Psoas muscle (tissue), 8 donors: ENCODE data around the gene OLAH. TPM values are rescaled to one million over a fixed set of nuclear protein-coding genes. Genes with fewer than 3 reads are reported as not detected.

Experiments used
- ATAC-seq, 4 donors: fragments of 200-7000 bp; cut with Tn5 transposase; one replicate each; pipeline ENCODE4 v1.9.1; 2020; ENCODE audit warnings: moderate library complexity in 3 of 4, mild to moderate bottlenecking in 2 of 4
- DNase-seq, 2 donors: peaks; one replicate each; pipeline ENCODE4 v3.0.0-alpha.2; 2020
- H3K27ac ChIP-seq: fragments of 200-600 bp; one replicate; pipeline ENCODE4 v1.8.0; 2022
- H3K27me3 ChIP-seq, 3 donors: fragments of 200-600 bp in 1 of 3; one replicate each; pipeline versions ENCODE4 v1.6.1 to v1.8.0; 2013 to 2022; ENCODE audit warnings: low read length in 2 of 3, mild to moderate bottlenecking in 2 of 3, moderate library complexity in 1 of 3; ENCODE audit not compliant: insufficient read depth in 3 of 3
- H3K36me3 ChIP-seq, 2 donors: fragments of 200-600 bp in 1 of 2; one replicate each; pipeline versions ENCODE4 v1.6.1 to v1.8.0; 2013 to 2022; ENCODE audit warnings: low read depth in 1 of 2, mild to moderate bottlenecking in 1 of 2, moderate library complexity in 1 of 2; ENCODE audit not compliant: insufficient read depth in 1 of 2
- H3K4me1 ChIP-seq: fragments of 200-600 bp; one replicate; pipeline ENCODE4 v1.8.0; 2022
- H3K4me3 ChIP-seq: fragments of 200-600 bp; one replicate; pipeline ENCODE4 v1.8.0; 2022; ENCODE audit warnings: mild to moderate bottlenecking
- H3K9me3 ChIP-seq: fragments of 200-600 bp; one replicate; pipeline ENCODE4 v1.8.0; 2022
- WGBS, 3 donors: extraction: QIAGEN DNeasy Blood & Tissue Kit; methylation state at CpG; one replicate each; pipeline versions ENCODE4 v1.1.6 to v1.1.7; 2013; 5-methylcytosine and 5-hydroxymethylcytosine counted together
- intact Hi-C, 2 donors: fragments of 100-400 bp; cut with DNase I; formaldehyde crosslinking; loops; one replicate each; pipeline versions ENCODE4 v1.11.0 to v1.14.2; 2022
- polyA plus RNA-seq, 3 donors: library from polyadenylated mRNA; stranded (reverse); fragments of 200-250 nt; gene quantifications; one replicate each; pipeline ENCODE4 v1.2.3, GENCODE V29; 2013
- total RNA-seq, 4 donors: library from RNA; stranded (reverse); fragmentation: NEBNext Ultra II Directional in 2 of 4; extraction: Animal tissue kit (Norgen Biotek cat#: 25700) in 2 of 4; gene quantifications; one replicate each; pipeline versions ENCODE4 v1.2.1 to v1.2.4, GENCODE V29; 2021 to 2023
- TF ChIP-seq, protein P1 (sequence below): fragments of 200-600 bp; IDR thresholded peaks from one replicate; pipeline ENCODE4 v1.8.0; 2022; ENCODE audit warnings: antibody characterized with exemption
- donor health status: healthy with polysubstance abuse.
- donor health status: DM: no; HTN: no; CAD: no; lungs with moderate emphysema.
- donor health status: Bipolar disorder and iron deficiency.
- donor health status: healthy.
- donor health status: DM: yes; HTN: yes; CAD: no.
- donor health status: DM: no; HTN: no; CAD: no.
- donor health status: DM: no; HTN: no; CAD: no.
- donor health status: DM: yes; HTN: yes; CAD: no.

OLAH gene
- total and polyA plus RNA-seq, 7 donors, result 0.25 to 0.99 (median 0.34) TPM; not detected in 3

- H3K27ac ChIP-seq, result no peak overlapping the region
- intact Hi-C loops, result no loop called here
- H3K9me3 ChIP-seq, result no peaks in the 10 kb centered on the region
- 74 to 81% (median 75%) methylated on average over 1 of the region's 1 CpG for WGBS, 3 donors
- H3K4me3 ChIP-seq, result no peak overlapping the region
- no peaks in the 10 kb centered on the region for H3K4me1 ChIP-seq
- DNase-seq, result no peak
- no peaks in the 10 kb centered on the region for H3K27me3 ChIP-seq
- no peaks in the 10 kb centered on the region for H3K36me3 ChIP-seq
- TF ChIP-seq, protein P1, sequence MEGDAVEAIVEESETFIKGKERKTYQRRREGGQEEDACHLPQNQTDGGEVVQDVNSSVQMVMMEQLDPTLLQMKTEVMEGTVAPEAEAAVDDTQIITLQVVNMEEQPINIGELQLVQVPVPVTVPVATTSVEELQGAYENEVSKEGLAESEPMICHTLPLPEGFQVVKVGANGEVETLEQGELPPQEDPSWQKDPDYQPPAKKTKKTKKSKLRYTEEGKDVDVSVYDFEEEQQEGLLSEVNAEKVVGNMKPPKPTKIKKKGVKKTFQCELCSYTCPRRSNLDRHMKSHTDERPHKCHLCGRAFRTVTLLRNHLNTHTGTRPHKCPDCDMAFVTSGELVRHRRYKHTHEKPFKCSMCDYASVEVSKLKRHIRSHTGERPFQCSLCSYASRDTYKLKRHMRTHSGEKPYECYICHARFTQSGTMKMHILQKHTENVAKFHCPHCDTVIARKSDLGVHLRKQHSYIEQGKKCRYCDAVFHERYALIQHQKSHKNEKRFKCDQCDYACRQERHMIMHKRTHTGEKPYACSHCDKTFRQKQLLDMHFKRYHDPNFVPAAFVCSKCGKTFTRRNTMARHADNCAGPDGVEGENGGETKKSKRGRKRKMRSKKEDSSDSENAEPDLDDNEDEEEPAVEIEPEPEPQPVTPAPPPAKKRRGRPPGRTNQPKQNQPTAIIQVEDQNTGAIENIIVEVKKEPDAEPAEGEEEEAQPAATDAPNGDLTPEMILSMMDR, result no peak
- ATAC-seq, result no peak
Measured at GRCh38 chr10:15045380-15045779, 1.6 kb downstream of the OLAH start.

GRCh38 chr10:15046626-15047025, 2.9 kb downstream of the OLAH start:
- intact Hi-C loops, result no loop called here
- WGBS, 3 donors, result 65 to 73% (median 72%) methylated on average over 5 of the region's 5 CpGs
- Histone ChIP-seq H3K27ac (no peak overlapping the region), H3K27me3 (no peaks in the 10 kb centered on the region), H3K36me3 (no peaks in the 10 kb centered on the region), H3K4me3 (no peak overlapping the region), H3K4me1 (no peaks in the 10 kb centered on the region), H3K9me3 (no peaks in the 10 kb centered on the region)
- ATAC-seq (no peak), DNase-seq (no peak)
- TF ChIP-seq, protein P1, result no peak

DNA sequence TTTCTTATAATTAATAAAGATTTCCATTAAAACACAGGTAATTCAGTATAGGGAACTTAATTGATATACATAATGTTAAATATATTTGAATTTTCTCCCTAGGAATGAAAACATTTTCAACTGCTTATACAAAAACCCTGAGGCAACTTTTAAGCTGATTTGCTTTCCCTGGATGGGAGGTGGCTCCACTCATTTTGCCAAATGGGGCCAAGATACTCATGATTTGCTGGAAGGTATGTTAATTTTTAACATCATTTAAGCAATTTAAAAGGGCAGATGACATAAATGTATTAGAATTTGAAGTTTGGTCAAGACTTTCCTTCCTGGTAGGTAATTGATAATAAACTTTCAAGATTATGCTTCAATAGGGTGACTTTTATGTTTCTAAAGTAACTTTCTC, 5.8 kb downstream of the OLAH start:
- intact Hi-C loops, result no loop called here
- H3K9me3 ChIP-seq, result no peaks in the 10 kb centered on the region
- TF ChIP-seq, protein P1, result no peak
- no peak overlapping the region for H3K4me3 ChIP-seq
- H3K27ac ChIP-seq, result no peak overlapping the region
- ATAC-seq (no peak), DNase-seq (no peak)
- H3K4me1 ChIP-seq, result no peaks in the 10 kb centered on the region
- H3K27me3 ChIP-seq, result no peaks in the 10 kb centered on the region
- no peaks in the 10 kb centered on the region for H3K36me3 ChIP-seq

DNA sequence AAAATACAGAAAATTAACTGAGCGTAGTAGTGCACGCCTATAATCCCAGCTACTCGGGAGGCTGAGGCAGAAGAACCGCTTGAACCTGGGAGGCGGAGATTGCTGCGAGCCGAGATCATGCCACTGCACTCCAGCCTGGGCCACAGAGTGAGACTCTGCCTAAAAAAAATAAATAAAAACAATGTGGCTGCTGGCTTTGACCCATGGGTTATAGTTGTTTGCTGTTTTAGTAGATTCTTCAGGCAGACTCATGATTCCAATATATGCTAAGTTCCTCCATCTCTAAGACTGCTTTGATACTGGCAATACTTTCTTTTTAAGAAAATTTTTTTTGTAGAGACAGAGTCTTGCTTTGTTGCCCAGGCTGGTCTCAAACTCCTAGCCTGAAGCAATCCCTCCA, 8.4 kb downstream of the OLAH start:
- DNase-seq, result no peak
- TF ChIP-seq, protein P1, result no peak
- Histone ChIP-seq H3K9me3 (no peaks in the 10 kb centered on the region), H3K27ac (no peak overlapping the region), H3K36me3 (no peaks in the 10 kb centered on the region), H3K27me3 (no peaks in the 10 kb centered on the region), H3K4me3 (no peak overlapping the region), H3K4me1 (no peaks in the 10 kb centered on the region)
- intact Hi-C loops, result no loop called here
- no peak for ATAC-seq
- WGBS, 3 donors, result 84 to 90% (median 86%) methylated on average over 7 of the region's 7 CpGs

DNA sequence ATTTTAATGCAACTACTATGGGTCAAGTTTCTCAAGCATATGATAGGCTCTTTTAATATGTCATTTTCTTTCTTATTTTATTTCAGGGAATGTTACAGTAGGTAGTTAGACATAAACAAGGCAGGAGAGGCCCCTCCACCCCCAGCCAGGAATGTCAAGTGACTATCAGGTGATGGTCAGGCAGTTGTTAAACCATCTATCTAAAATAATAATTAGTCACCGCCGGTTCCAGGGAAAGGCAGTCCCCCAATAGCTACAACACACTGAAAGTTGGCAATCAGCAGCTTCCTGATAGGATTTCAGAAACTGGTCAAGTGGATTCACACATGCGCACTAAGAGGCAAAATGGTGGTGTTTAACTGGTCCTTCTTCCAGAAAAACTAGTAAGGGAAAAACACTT, 9.3 kb downstream of the OLAH start:
- TF ChIP-seq, protein P1, result no peak
- H3K9me3 ChIP-seq, result no peaks in the 10 kb centered on the region
- WGBS, 3 donors, result 83 to 90% (median 84%) methylated on average over 3 of the region's 3 CpGs
- no peak overlapping the region for H3K27ac ChIP-seq
- H3K27me3 ChIP-seq, result no peaks in the 10 kb centered on the region
- ATAC-seq, result no peak
- no peaks in the 10 kb centered on the region for H3K36me3 ChIP-seq
- no peak for DNase-seq
- no peak overlapping the region for H3K4me3 ChIP-seq
- H3K4me1 ChIP-seq, result no peaks in the 10 kb centered on the region
- intact Hi-C loops, result no loop called here
